ENCODE results near the gene ADGRV1. TPM values are rescaled to one million over a fixed set of nuclear protein-coding genes. Genes with fewer than 3 reads are reported as not detected.

Gene ADGRV1
- polyA plus RNA-seq, 1 of the 3 experiments (the other 2 are of a cell fraction): 0.23 TPM

GRCh38 chr5:91136271-91136670, 577.7 kb downstream of the ADGRV1 start (continued):
- no peak for TF ChIP-seq FOXM1 (IDR thresholded peaks at IDR 0.05; ENCODE audit: low read depth)
- no peak for TF ChIP-seq RFX5 (IDR thresholded peaks at IDR 0.05; ENCODE audit: low read length)
- no peak for TF ChIP-seq EP300 (IDR thresholded peaks at IDR 0.05; ENCODE audit: borderline replicate concordance in 1 of 2, low read depth in 1 of 2, low read length in 1 of 2)
- TF ChIP-seq MXI1 (IDR thresholded peaks at IDR 0.05; ENCODE audit: low read depth, low read length): no peak
- no peak for TF ChIP-seq TEAD4 (IDR thresholded peaks at IDR 0.05; ENCODE audit: borderline replicate concordance, insufficient read depth)
- no peak for TF ChIP-seq GATA2 (CRISPR knock-in tag; IDR thresholded peaks at IDR 0.05)
- peak; percentile 55; the same call in 1 of the 2 replicates for TF ChIP-seq TCF12 (IDR thresholded peaks at IDR 0.05)
- no peak for TF ChIP-seq FOXJ3 (CRISPR knock-in tag; IDR thresholded peaks at IDR 0.05)
- TF ChIP-seq MEF2A (IDR thresholded peaks at IDR 0.05; ENCODE audit: borderline replicate concordance, low read depth): no peak
- TF ChIP-seq RAD21 (IDR thresholded peaks at IDR 0.05; ENCODE audit: low read length): no peak

DNA sequence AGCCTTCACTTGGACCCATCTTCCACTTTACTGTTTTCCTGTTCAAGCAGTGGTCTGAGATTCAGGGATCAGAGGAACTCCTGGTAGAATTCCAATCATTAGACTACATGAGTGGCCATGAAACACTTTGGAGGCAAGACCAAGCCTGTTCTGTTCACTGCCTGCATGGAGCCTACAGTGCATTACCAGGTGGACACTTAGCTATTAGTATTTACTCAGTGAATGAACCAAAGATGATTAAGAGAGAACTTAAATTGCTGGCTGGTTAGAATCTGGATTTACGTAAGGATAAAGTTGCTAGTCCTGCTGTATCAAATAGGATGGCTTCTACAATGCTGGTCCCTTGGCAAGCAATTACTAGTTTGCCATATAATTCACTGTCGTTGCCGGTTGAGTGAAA, 579.0 kb downstream of the ADGRV1 start:
- DNase-seq: no peak
- Histone ChIP-seq H3K9ac (no peak overlapping the region), H3K4me2 (no peak overlapping the region), H3F3A (replicated peaks; ENCODE audit: insufficient read depth) (peaks cover 6% of the 10 kb centered on the region), H3K9me2 (no peaks in the 10 kb centered on the region), H3K79me2 (ENCODE audit: insufficient read depth) (no peaks in the 10 kb centered on the region), H3K36me3 (replicated peaks in 1 of 2; ENCODE audit: control insufficient read depth in 1 of 2, insufficient read depth in 2 of 2, low read length in 1 of 2) (no peaks in the 10 kb centered on the region), H3K9me3 (no peaks in the 10 kb centered on the region), H3K27me3 (ENCODE audit: insufficient read depth) (no peaks in the 10 kb centered on the region), H4K20me1 (ENCODE audit: insufficient read depth) (no peaks in the 10 kb centered on the region), H3K4me3 (ENCODE audit: low read depth in 2 of 2, low read length in 1 of 2) (no peak overlapping the region), H2AFZ (ENCODE audit: low read depth) (no peak overlapping the region), H3K27ac (ENCODE audit: low read depth in 2 of 2, low read length in 1 of 2) (no peak overlapping the region), H3K4me1 (ENCODE audit: control insufficient read depth in 1 of 2, insufficient read depth in 2 of 2, low read depth in 1 of 2, low read length in 1 of 2) (peaks cover 0 to 3% of the 10 kb centered on the region in 2 experiments; a peak in 2 of 4 replicates)
- TF ChIP-seq TAF1 (IDR thresholded peaks at IDR 0.05; ENCODE audit: borderline replicate concordance, low read depth, low read length): no peak
- TF ChIP-seq RXRA (IDR thresholded peaks at IDR 0.05; ENCODE audit: borderline replicate concordance, low read depth): no peak
- TF ChIP-seq, protein P1, sequence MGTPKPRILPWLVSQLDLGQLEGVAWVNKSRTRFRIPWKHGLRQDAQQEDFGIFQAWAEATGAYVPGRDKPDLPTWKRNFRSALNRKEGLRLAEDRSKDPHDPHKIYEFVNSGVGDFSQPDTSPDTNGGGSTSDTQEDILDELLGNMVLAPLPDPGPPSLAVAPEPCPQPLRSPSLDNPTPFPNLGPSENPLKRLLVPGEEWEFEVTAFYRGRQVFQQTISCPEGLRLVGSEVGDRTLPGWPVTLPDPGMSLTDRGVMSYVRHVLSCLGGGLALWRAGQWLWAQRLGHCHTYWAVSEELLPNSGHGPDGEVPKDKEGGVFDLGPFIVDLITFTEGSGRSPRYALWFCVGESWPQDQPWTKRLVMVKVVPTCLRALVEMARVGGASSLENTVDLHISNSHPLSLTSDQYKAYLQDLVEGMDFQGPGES (IDR thresholded peaks at IDR 0.05; ENCODE audit: low read depth, low read length): no peak
- no peak for TF ChIP-seq USF1 (IDR thresholded peaks at IDR 0.05; ENCODE audit: borderline replicate concordance, low read depth)
- no peak for TF ChIP-seq NFIC (IDR thresholded peaks at IDR 0.05; ENCODE audit: borderline replicate concordance)
- no peak for TF ChIP-seq POLR2AphosphoS5 (IDR thresholded peaks at IDR 0.05; ENCODE audit: low read depth, low read length)
- no peak for TF ChIP-seq FOSL2 (IDR thresholded peaks at IDR 0.05; ENCODE audit: borderline replicate concordance, low read depth)
- TF ChIP-seq GABPA (IDR thresholded peaks at IDR 0.05; ENCODE audit: low read depth): no peak
- no peak for TF ChIP-seq USF2 (IDR thresholded peaks at IDR 0.05; ENCODE audit: borderline replicate concordance, low read depth, low read length)
- TF ChIP-seq JUND (IDR thresholded peaks at IDR 0.05): no peak
- no peak for TF ChIP-seq PBX3 (IDR thresholded peaks at IDR 0.05)
- TF ChIP-seq CTCF (IDR thresholded peaks at IDR 0.05): no peak
- no peak for TF ChIP-seq YY1 (IDR thresholded peaks at IDR 0.05; ENCODE audit: low read depth)
- TF ChIP-seq FOXJ3 (CRISPR knock-in tag; IDR thresholded peaks at IDR 0.05): no peak
- TF ChIP-seq NRF1 (IDR thresholded peaks at IDR 0.05; ENCODE audit: low read depth, low read length): no peak
- TF ChIP-seq MEF2A (IDR thresholded peaks at IDR 0.05; ENCODE audit: borderline replicate concordance, low read depth): no peak
- TF ChIP-seq RAD21 (IDR thresholded peaks at IDR 0.05; ENCODE audit: low read length): no peak
- no peak for TF ChIP-seq FOXM1 (IDR thresholded peaks at IDR 0.05; ENCODE audit: low read depth)
- no peak for TF ChIP-seq RCOR1 (IDR thresholded peaks at IDR 0.05; ENCODE audit: low read length)
- ChIA-PET POLR2A (no interaction called here), CTCF (no interaction called here)
- WGBS (ENCODE audit: low lambda C conversion rate): 97% methylated on average over 3 of the region's 3 CpGs

Measured in SK-N-SH (cell line).